Activated T-helper 17 cell treated with anti-CD3 and anti-CD28 coated beads, Interleukin-2, amount 50 U/mL, for 72 hours (primary cell): ENCODE measurements around the gene TXNL1. TPM values are rescaled to one million over a fixed set of nuclear protein-coding genes. Genes with fewer than 3 reads are reported as not detected.

Experiments used
- ATAC-seq: fragments of 150-1000 bp; cut with Tn5 transposase; replicated peaks from 2 replicates; pipeline ENCODE4 v1.10.0; 2021; ENCODE audit warnings: mild to moderate bottlenecking, moderate library complexity
- H3K27ac Mint-ChIP-seq: one replicate; pipeline ENCODE4 v1.8.0; 2022; ENCODE audit warnings: mixed read lengths
- H3K27me3 Mint-ChIP-seq: one replicate; pipeline ENCODE4 v1.8.0; 2022; ENCODE audit warnings: mixed read lengths
- H3K36me3 Mint-ChIP-seq: one replicate; pipeline ENCODE4 v1.8.0; 2022; ENCODE audit warnings: low read depth, mild to moderate bottlenecking, mixed read lengths
- H3K4me1 Mint-ChIP-seq: one replicate; pipeline ENCODE4 v1.8.0; 2022; ENCODE audit warnings: mixed read lengths
- H3K4me3 Mint-ChIP-seq: one replicate; pipeline ENCODE4 v1.8.0; 2022; ENCODE audit warnings: mild to moderate bottlenecking, mixed read lengths
- H3K9me3 Mint-ChIP-seq: one replicate; pipeline ENCODE4 v1.8.0; 2022; ENCODE audit warnings: mixed read lengths
- total RNA-seq, 2 donors: library from RNA; stranded (reverse); gene quantifications; one replicate each; pipeline ENCODE4 v1.2.3, GENCODE V29; 2022

The TXNL1 gene
- total RNA-seq, 2 donors from 2014 or later: 66.4 to 70.7 TPM

DNA sequence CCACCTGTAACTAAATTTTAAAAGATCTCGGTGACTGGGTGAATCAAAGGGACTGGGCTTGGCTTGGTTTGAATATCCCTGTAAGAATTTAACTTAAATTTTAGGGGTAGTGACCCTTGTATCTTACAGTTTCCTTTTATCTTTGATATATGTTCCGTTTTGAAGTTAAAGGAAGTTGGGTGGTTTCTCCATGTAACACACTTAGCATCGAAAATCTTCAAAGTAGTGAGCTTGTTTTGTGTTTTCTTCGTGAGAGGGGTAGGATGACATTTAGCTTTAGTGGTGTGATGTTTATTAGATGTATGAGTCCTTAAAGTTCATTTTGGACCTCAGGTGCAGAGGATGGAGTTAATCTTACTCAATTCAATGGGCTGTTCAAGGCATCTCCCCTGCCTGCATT is 14.4 kb upstream of the TXNL1 start:
- Mint-ChIP-seq H3K4me1 (peaks cover 40% of the 10 kb centered on the region), H3K4me3 (peak overlapping the region; percentile 99), H3K9me3 (peaks cover 5% of the 10 kb centered on the region), H3K27me3 (no peaks in the 10 kb centered on the region), H3K36me3 (peaks cover 9% of the 10 kb centered on the region), H3K27ac (peak overlapping the region; percentile 99)
- no peak for ATAC-seq

DNA sequence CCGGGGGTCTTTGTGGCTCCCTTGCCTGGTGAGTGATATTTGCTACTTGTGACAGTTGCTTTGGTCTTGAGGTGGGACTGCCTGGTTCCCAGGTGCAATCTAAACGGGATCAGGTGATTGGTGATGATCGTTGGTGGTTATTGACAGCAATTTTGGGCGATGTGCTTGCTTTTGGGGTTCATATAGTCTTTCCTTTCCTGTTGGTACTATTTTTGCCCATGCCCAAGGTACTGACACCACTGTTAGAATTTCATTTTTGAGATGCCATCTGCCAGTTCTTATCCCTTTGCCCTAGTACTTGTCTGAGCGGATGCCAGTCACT is 13.3 kb upstream of the TXNL1 start:
- no peak for ATAC-seq
- H3K4me1 Mint-ChIP-seq: peaks cover 49% of the 10 kb centered on the region
- peak overlapping the region; percentile 99 for H3K27ac Mint-ChIP-seq
- peaks cover 16% of the 10 kb centered on the region for H3K36me3 Mint-ChIP-seq
- peak overlapping the region; percentile 99 for H3K4me3 Mint-ChIP-seq
- no peaks in the 10 kb centered on the region for H3K27me3 Mint-ChIP-seq
- H3K9me3 Mint-ChIP-seq: peaks cover 5% of the 10 kb centered on the region

DNA sequence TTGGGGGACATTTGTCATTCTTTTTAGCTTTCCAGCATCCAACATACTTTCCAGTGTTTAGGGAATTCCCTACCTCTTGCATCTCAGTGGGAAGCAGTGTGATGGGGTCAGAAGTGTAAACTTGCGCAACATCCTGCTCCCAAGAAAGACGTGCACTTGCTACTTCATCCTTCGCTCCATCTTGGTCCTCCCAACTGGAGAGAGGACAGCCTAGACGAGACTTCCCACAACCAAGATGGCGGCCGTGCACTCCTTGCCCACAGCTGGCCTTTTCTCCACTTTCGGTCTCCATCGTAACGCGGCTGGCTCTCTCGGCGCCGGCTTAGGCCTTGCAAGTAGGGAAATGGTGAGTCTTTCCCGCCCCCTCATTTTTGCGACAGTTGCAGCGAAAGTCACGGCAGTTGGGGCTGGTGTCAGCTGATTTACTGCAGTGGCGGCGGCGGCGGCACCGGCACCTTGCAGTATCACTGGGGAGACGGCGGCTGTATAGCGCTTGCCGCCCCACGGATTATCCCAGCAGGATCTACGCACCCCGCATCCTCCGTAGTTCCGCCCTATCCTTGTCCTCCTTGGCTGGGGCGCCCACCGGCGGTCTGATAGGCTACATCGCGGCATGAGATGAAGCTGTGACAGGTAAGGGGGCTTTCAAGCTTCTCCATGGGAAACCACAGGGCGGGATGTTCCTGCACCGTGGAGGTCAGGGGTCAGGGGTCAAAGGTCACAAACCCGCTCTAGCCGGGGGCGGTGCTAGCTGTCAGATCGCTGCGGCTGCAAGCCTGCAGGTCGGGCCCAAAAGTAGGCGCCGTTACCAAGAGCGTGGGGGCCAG is 12.8 kb upstream of the TXNL1 start, which contains the start of gene WDR7:
Gene WDR7 (plus strand): TSS at position 416 of the 827 bp plus-strand sequence. CDS start 21,157 bp downstream, outside the sequence.
- peaks cover 5% of the 10 kb centered on the region for H3K9me3 Mint-ChIP-seq
- H3K27me3 Mint-ChIP-seq: no peaks in the 10 kb centered on the region
- H3K4me1 Mint-ChIP-seq: peaks cover 50% of the 10 kb centered on the region
- H3K27ac Mint-ChIP-seq: peak within 1 kb of the TSS; percentile 99
- H3K36me3 Mint-ChIP-seq: peaks cover 17% of the 10 kb centered on the region
- peak; percentile 88 for ATAC-seq
- peak within 1 kb of the TSS; percentile 99 for H3K4me3 Mint-ChIP-seq

DNA sequence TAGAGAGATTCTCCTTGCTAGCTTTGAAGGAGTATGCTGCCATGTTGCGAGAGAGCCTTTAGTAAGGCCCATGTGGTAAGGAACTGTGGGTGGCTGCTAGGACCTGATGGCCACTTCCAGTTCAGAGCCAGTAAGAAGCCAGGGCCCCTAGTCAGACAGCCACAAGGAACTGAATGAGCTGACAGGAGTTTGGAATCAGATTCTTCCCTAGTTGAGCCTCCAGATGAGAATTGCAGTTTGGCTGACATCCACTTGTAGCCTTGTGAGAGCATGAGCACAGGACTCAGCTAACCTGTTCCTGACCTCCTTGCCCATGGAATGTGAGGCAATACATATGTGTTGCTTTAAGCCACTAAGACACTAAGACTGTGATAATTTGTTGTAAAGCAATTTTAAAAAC is 11.6 kb upstream of the TXNL1 start:
- peaks cover 46% of the 10 kb centered on the region for H3K4me1 Mint-ChIP-seq
- peak overlapping the region; percentile 99 for H3K27ac Mint-ChIP-seq
- H3K27me3 Mint-ChIP-seq: no peaks in the 10 kb centered on the region
- H3K36me3 Mint-ChIP-seq: peaks cover 17% of the 10 kb centered on the region
- peak overlapping the region; percentile 99 for H3K4me3 Mint-ChIP-seq
- H3K9me3 Mint-ChIP-seq: peaks cover 5% of the 10 kb centered on the region
- no peak for ATAC-seq

DNA sequence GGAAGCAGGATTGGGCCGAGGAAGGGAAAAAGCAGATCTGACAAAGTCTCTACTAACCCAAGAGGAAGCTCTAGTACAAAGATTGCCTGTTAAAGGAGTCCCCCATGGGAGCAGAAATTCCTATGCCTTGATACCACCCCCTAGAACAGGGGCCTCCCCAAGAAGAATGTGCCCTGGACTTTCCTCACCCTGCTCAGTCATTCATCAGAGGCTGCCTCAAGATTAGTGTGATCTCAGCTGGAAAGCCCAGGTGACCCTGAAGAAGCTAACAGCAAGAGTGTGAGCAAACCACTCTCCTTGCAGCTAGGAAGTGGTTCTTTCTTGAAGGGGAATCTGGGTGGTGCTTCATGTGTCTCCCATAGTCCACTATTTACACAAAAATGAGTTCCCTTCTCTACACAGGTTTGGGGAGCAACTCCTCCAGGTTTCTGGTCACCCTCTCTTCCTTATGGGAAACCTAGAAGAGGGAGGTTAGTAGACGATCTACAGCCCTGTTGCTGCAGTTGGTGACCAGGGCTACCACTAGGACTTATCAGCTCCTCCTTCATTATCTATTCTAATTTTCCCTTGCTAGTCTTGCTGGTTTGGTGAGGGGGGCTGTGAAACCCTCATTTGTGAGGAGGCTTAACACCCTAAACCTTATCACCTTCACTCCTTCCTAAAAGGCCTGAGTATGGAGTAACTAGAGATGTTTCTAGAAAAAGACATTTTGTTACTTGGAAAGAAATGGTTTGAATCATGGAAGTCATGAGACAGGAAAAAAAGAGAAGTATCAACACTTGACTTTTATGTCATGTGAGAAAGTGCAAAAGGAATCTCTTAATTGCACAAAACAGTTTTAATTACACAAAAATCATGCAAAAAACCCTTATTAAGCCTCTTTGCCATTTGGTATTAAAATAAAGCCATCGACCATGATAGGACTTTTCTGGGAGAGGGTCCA is 9.8 kb upstream of the TXNL1 start:
- peak overlapping the region; percentile 82 for H3K27ac Mint-ChIP-seq
- H3K4me1 Mint-ChIP-seq: peaks cover 32% of the 10 kb centered on the region
- H3K9me3 Mint-ChIP-seq: peaks cover 5% of the 10 kb centered on the region
- H3K4me3 Mint-ChIP-seq: peak overlapping the region; percentile 53
- H3K36me3 Mint-ChIP-seq: peaks cover 17% of the 10 kb centered on the region
- ATAC-seq: no peak
- no peaks in the 10 kb centered on the region for H3K27me3 Mint-ChIP-seq

DNA sequence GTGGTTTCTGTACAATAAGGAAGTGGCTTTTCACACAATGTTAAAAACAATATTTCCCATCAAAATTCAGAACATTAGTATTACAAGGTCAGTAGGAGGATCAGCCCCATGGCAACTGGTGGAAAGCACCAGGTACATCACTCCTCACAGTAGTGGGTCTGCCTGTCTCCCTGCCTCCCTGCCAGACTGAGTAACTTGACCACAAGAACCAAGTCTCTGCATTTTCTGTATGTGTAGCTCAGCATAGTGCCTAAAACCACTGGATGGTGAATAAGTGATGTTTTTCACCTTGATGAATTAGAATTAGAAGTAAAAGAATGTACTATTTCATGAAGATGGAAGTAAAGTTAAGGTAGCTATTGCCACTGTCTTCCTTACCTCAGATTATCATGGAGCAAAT is 8.7 kb upstream of the TXNL1 start:
- ATAC-seq: peak; percentile 66
- H3K27me3 Mint-ChIP-seq: no peaks in the 10 kb centered on the region
- peaks cover 5% of the 10 kb centered on the region for H3K9me3 Mint-ChIP-seq
- peak overlapping the region; percentile 53 for H3K4me3 Mint-ChIP-seq
- peaks cover 25% of the 10 kb centered on the region for H3K4me1 Mint-ChIP-seq
- peak overlapping the region; percentile 82 for H3K27ac Mint-ChIP-seq
- peaks cover 17% of the 10 kb centered on the region for H3K36me3 Mint-ChIP-seq

DNA sequence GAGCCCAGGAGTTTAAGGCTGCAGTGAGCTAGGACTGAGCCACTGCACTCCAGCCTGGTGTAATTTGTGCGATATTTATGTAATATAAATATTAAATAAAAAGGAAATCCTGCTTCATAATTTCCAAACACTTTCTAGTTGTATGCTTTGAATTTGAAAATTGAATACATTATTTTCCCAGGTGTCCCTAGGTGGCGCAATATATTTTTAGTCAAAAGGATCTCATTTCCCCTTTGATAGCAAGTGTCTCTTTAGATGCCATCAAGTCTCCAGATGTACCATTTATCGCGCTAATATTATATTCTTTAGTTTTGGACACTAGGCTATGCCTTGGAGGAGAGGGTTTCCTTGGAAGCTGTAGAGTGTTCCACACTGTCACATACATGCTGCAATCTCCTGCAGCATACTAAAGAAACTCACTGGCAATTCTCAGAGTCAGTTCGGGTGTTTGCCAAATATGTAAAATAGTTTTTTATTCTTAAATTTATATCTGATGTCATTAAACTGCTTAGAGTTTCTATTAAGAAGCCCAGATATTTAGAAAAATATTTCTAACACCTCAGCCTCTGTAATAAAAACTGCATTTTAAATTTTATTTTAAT is 7.1 kb upstream of the TXNL1 start:
- Mint-ChIP-seq H3K4me1 (peaks cover 19% of the 10 kb centered on the region), H3K27ac (no peak overlapping the region), H3K27me3 (no peaks in the 10 kb centered on the region), H3K36me3 (peaks cover 8% of the 10 kb centered on the region), H3K4me3 (no peak overlapping the region), H3K9me3 (peaks cover under 1% of the 10 kb centered on the region)
- ATAC-seq: no peak

DNA sequence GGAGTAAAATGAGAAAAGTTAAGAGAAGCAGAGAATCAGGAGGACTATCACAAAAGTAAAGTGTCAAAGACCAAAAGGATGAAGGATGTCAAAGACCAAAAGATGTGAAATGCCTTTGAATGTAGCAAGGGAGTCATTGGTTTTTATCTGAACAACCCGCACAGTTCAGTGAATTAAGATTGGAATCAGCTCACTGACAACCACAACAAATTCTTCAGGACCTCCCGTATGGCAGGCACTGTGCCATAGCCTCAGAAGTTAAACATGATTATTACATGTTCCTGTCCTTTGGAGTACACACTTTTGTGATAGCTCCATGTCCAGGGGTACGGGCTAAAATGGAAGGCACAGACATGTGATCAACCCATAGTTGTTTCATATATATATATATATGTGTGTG is 5.0 kb upstream of the TXNL1 start:
- Mint-ChIP-seq H3K4me3 (no peak overlapping the region), H3K36me3 (peaks cover 16% of the 10 kb centered on the region), H3K27ac (no peak overlapping the region), H3K9me3 (peaks cover 3% of the 10 kb centered on the region), H3K4me1 (peaks cover 23% of the 10 kb centered on the region), H3K27me3 (no peaks in the 10 kb centered on the region)
- ATAC-seq: no peak

DNA sequence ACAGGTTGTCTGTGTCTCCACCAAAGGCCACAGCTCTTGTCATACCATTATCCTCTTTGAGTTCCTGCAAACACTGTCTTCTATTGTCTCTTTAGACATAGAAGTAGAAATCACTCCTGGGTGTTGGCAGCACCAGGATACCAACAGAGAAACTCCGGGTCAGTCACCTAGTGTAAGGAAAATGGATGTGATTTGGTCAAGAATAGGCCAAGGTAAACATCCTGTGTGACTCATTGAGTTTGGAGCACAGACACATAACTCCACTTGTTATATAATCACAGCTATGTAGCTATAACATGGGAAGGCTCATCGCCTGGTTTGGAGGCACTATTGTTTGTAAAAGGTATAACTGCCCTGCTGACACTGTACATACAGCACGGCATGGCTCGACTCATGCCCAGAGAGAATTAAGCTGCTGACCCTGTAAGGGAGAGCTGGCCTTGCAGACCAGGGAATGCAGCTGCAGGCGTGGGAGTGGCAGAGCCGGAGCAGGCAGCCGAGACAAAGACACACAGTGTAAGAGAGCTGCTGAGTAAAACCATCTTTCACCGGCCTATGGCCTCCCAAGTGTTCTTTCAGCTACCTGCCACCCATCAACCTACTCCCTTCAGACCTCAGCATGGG is 3.4 kb upstream of the TXNL1 start:
- Mint-ChIP-seq H3K27me3 (no peaks in the 10 kb centered on the region), H3K36me3 (peaks cover 26% of the 10 kb centered on the region), H3K4me3 (no peak overlapping the region), H3K4me1 (peaks cover 13% of the 10 kb centered on the region), H3K27ac (no peak overlapping the region), H3K9me3 (peaks cover 3% of the 10 kb centered on the region)
- no peak for ATAC-seq

DNA sequence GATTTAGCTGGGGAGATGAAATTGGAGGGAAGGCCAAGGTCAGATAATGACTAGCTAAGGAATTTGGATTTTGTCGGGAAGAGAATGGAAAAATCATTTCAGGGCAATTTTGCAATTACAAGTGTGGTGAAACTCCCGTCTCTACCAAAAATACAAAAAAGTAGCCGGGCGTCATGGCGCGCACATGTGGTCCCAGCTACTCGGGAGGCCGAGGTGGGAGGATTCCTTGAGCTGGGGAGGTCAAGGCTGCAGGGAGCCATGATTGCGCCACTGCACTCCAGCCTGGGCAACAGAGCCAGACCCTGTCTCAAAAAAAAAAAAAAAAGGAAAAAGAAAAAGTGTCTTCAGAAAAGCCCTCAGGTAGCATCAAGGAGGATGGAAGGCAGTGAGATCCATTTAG is 1.2 kb upstream of the TXNL1 start:
- Mint-ChIP-seq H3K9me3 (peaks cover 3% of the 10 kb centered on the region), H3K36me3 (peaks cover 41% of the 10 kb centered on the region), H3K4me1 (peaks cover 21% of the 10 kb centered on the region), H3K4me3 (peak overlapping the region; percentile 97), H3K27ac (peak overlapping the region; percentile 99), H3K27me3 (no peaks in the 10 kb centered on the region)
- ATAC-seq: no peak

DNA sequence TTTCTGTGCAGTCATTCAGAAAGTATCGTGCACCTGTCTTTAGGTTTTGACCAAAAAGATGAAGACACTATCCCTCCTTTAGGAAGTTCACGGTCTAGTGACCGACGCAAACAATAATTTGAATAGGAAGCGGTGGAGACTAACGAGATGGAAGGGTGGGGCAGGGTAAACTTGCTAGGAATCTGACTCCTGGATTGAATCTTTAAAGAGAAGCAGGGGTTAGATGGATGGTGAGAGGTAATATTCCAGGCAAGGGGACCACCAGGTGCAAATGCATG is 651 bp upstream of the TXNL1 start:
- ATAC-seq: no peak
- peaks cover 3% of the 10 kb centered on the region for H3K9me3 Mint-ChIP-seq
- no peaks in the 10 kb centered on the region for H3K27me3 Mint-ChIP-seq
- peak overlapping the region; percentile 97 for H3K4me3 Mint-ChIP-seq
- peaks cover 46% of the 10 kb centered on the region for H3K36me3 Mint-ChIP-seq
- H3K27ac Mint-ChIP-seq: peak overlapping the region; percentile 99
- peaks cover 26% of the 10 kb centered on the region for H3K4me1 Mint-ChIP-seq

DNA sequence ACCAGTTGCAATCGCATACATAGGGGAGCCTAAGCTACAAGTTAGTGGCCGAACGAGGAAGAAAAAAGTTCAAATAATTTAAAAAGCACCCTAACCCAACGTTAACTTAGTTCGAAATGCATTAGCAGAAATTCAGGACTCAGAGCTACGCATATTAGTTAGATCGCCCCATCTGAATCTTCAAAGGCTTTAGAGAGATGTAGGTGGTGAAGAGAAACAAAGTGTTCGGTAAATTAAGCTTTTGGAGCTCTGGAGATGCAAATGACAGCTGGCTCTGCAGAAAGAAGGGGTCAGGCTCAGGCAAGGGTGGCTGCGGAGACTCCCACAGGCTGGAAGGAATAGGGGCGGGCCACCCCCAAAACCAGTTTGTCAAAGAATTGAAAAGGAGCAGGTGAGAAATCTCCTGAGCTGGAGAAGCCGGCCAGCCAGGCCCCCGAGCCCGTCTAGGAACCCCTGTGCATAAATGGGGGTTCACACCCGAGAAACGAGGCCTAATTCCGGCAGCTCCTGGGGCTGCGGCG is 621 bp downstream of the TXNL1 start:
- Mint-ChIP-seq H3K27me3 (no peaks in the 10 kb centered on the region), H3K36me3 (peaks cover 59% of the 10 kb centered on the region), H3K4me1 (peaks cover 28% of the 10 kb centered on the region), H3K9me3 (peaks cover 3% of the 10 kb centered on the region), H3K4me3 (peak overlapping the region; percentile 97), H3K27ac (peak overlapping the region; percentile 99)
- ATAC-seq: peak; percentile 5

DNA sequence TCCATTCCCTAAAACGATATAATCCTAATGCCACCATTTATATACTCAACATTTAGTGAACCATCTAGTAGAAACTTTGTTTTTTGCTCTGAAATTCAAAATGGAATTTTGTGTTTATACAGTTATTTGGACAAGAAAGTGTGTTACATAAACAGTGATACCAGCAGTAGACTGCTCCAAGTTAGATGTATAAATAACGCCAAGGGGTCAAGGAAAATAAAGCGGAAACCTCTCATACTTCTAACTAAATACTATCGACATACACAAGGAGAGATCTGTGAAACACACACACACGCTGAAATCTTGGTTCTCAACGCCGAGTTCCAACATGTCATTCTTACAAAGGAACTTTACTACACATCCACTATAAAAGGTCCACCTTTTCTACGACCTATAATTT is 1.2 kb downstream of the TXNL1 start:
- peaks cover 28% of the 10 kb centered on the region for H3K4me1 Mint-ChIP-seq
- H3K27ac Mint-ChIP-seq: peak overlapping the region; percentile 99
- H3K9me3 Mint-ChIP-seq: peaks cover 3% of the 10 kb centered on the region

DNA sequence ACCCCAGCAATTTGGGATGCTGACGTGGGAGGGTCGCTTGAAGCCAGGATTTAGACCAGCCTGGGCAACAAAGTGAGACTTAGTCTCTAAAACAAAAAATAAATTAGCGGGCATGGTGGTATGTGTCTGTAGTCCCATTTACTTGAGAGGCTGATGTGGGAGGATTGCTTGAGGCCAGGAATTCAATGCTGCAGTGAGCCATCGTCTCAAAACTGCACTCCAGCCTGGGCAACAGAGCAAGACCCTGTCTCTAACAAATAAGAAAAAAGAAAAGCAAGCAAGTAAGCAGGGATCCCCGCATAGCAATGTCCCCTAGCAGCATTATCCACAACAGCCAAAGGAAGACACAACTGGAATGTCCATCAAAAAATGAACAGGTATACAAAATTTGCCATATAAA is 3.4 kb downstream of the TXNL1 start:
- H3K9me3 Mint-ChIP-seq: peaks cover 3% of the 10 kb centered on the region
- H3K27ac Mint-ChIP-seq: no peak overlapping the region
- ATAC-seq: no peak
- H3K4me1 Mint-ChIP-seq: peaks cover 28% of the 10 kb centered on the region
- peaks cover 86% of the 10 kb centered on the region for H3K36me3 Mint-ChIP-seq
- H3K27me3 Mint-ChIP-seq: no peaks in the 10 kb centered on the region
- H3K4me3 Mint-ChIP-seq: peak overlapping the region; percentile 97

More for the DNA sequence above, 1.2 kb downstream of the TXNL1 start:
- H3K4me3 Mint-ChIP-seq: peak overlapping the region; percentile 97
- H3K27me3 Mint-ChIP-seq: no peaks in the 10 kb centered on the region
- no peak for ATAC-seq
- peaks cover 65% of the 10 kb centered on the region for H3K36me3 Mint-ChIP-seq
